Measurements from ENCODE around the gene TARBP2.
A peak's percentile ranks its signal among the peaks of the same experiment; 100 is the strongest.

TARBP2 gene

GRCh38 chr12:53451661-53452158, 49.4 kb upstream of the TARBP2 start, which contains the start of gene PCBP2 (continued):
- TF ChIP-seq ZNF843 (tag by site-specific recombination; IDR thresholded peaks at IDR 0.05): peak; percentile 71
- TF ChIP-seq ZNF664 (tag by site-specific recombination; IDR thresholded peaks at IDR 0.05): no peak
- no peak for TF ChIP-seq SCRT2 (tag by site-specific recombination; IDR thresholded peaks at IDR 0.05)
- peak; percentile 96 for TF ChIP-seq ZNF629 (tag by site-specific recombination; IDR thresholded peaks at IDR 0.05)
- no peak for TF ChIP-seq MYNN (tag by site-specific recombination; IDR thresholded peaks at IDR 0.05; ENCODE audit: borderline replicate concordance)
- TF ChIP-seq ZNF621 (tag by site-specific recombination; IDR thresholded peaks at IDR 0.05): no peak
- no peak for TF ChIP-seq ZNF239 (tag by site-specific recombination; IDR thresholded peaks at IDR 0.05)
- peak; percentile 77 for TF ChIP-seq ZBTB8A (tag by site-specific recombination; IDR thresholded peaks at IDR 0.05)
- TF ChIP-seq ZNF555 (tag by site-specific recombination; conservative IDR thresholded peaks at IDR 0.05): no peak
- no peak for TF ChIP-seq ZBTB10 (tag by site-specific recombination; IDR thresholded peaks at IDR 0.05)
- TF ChIP-seq, protein P1, sequence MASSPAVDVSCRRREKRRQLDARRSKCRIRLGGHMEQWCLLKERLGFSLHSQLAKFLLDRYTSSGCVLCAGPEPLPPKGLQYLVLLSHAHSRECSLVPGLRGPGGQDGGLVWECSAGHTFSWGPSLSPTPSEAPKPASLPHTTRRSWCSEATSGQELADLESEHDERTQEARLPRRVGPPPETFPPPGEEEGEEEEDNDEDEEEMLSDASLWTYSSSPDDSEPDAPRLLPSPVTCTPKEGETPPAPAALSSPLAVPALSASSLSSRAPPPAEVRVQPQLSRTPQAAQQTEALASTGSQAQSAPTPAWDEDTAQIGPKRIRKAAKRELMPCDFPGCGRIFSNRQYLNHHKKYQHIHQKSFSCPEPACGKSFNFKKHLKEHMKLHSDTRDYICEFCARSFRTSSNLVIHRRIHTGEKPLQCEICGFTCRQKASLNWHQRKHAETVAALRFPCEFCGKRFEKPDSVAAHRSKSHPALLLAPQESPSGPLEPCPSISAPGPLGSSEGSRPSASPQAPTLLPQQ (tag by site-specific recombination; IDR thresholded peaks at IDR 0.05): peak; percentile 76
- TF ChIP-seq, protein P2, sequence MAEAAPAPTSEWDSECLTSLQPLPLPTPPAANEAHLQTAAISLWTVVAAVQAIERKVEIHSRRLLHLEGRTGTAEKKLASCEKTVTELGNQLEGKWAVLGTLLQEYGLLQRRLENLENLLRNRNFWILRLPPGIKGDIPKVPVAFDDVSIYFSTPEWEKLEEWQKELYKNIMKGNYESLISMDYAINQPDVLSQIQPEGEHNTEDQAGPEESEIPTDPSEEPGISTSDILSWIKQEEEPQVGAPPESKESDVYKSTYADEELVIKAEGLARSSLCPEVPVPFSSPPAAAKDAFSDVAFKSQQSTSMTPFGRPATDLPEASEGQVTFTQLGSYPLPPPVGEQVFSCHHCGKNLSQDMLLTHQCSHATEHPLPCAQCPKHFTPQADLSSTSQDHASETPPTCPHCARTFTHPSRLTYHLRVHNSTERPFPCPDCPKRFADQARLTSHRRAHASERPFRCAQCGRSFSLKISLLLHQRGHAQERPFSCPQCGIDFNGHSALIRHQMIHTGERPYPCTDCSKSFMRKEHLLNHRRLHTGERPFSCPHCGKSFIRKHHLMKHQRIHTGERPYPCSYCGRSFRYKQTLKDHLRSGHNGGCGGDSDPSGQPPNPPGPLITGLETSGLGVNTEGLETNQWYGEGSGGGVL (tag by site-specific recombination; IDR thresholded peaks at IDR 0.05): peak; percentile 17
- TF ChIP-seq ZNF473 (tag by site-specific recombination; IDR thresholded peaks at IDR 0.05): no peak
- TF ChIP-seq ZFHX2 (tag by site-specific recombination; conservative IDR thresholded peaks at IDR 0.05): peak; percentile 95
- no peak for TF ChIP-seq ZNF169 (tag by site-specific recombination; IDR thresholded peaks at IDR 0.05)
- no peak for TF ChIP-seq ZBTB1 (tag by site-specific recombination; IDR thresholded peaks at IDR 0.05)
- no peak for TF ChIP-seq ZNF184 (tag by site-specific recombination; IDR thresholded peaks at IDR 0.05)
- TF ChIP-seq ELK4 (IDR thresholded peaks at IDR 0.05; ENCODE audit: borderline replicate concordance, low read depth, low read length): no peak
- TF ChIP-seq ZNF571 (tag by site-specific recombination; IDR thresholded peaks at IDR 0.05): no peak
- TF ChIP-seq ZNF580 (tag by site-specific recombination; IDR thresholded peaks at IDR 0.05): peak; percentile 99
- no peak for TF ChIP-seq SETDB1 (IDR thresholded peaks at IDR 0.05; ENCODE audit: insufficient read length, low read length)
- TF ChIP-seq ZNF133 (tag by site-specific recombination; IDR thresholded peaks at IDR 0.05): no peak
- no peak for TF ChIP-seq ZSCAN16 (tag by site-specific recombination; IDR thresholded peaks at IDR 0.05)
- TF ChIP-seq ZNF561 (tag by site-specific recombination; IDR thresholded peaks at IDR 0.05; ENCODE audit: borderline replicate concordance): no peak
- TF ChIP-seq ZNF341 (tag by site-specific recombination; IDR thresholded peaks at IDR 0.05; ENCODE audit: low read depth): peak; percentile 59
- TF ChIP-seq ZBTB48 (tag by site-specific recombination; IDR thresholded peaks at IDR 0.05): no peak
- TF ChIP-seq ZNF112 (tag by site-specific recombination; IDR thresholded peaks at IDR 0.05): no peak
- no peak for TF ChIP-seq ZNF658 (tag by site-specific recombination; IDR thresholded peaks at IDR 0.05)
- no peak for TF ChIP-seq ZNF623 (tag by site-specific recombination; IDR thresholded peaks at IDR 0.05)
- no peak for TF ChIP-seq ZNF792 (tag by site-specific recombination; IDR thresholded peaks at IDR 0.05)
- TF ChIP-seq ZNF121 (tag by site-specific recombination; IDR thresholded peaks at IDR 0.05): no peak
- no peak for TF ChIP-seq ZNF19 (tag by site-specific recombination; IDR thresholded peaks at IDR 0.05; ENCODE audit: low read depth)
- no peak; the same call in 1 of the 2 replicates for TF ChIP-seq ZNF335 (tag by site-specific recombination; conservative IDR thresholded peaks at IDR 0.05)
- TF ChIP-seq ZNF654 (tag by site-specific recombination; IDR thresholded peaks at IDR 0.05; ENCODE audit: low read depth): peak; percentile 62
- TF ChIP-seq ZNF292 (tag by site-specific recombination; IDR thresholded peaks at IDR 0.05; ENCODE audit: borderline replicate concordance, low read depth): no peak
- TF ChIP-seq ZFP69B (tag by site-specific recombination; IDR thresholded peaks at IDR 0.05): peak; percentile 73

Data from HEK293 (cell line).